Naive thymus-derived CD4-positive, alpha-beta T cell (primary cell): ENCODE measurements around the gene STEEP1. TPM values are rescaled to one million over a fixed set of nuclear protein-coding genes. Genes with fewer than 3 reads are reported as not detected.

Source experiments
- ATAC-seq: fragments of 150-1000 bp; cut with Tn5 transposase; 2 replicates; pipeline ENCODE4 v1.10.0; 2021; ENCODE audit warnings: mild to moderate bottlenecking, moderate library complexity
- CTCF ChIA-PET: fragments of 350-600 bp; sonication (Branson Sonifier 250); formaldehyde crosslinking; loops from one replicate; lab custom pipeline; 2021; ENCODE audit warnings: antibody characterized with exemption; lab: Charles Lee
- POLR2A ChIA-PET: fragments of 350-600 bp; sonication (Branson Sonifier 250); formaldehyde crosslinking; loops from one replicate; lab custom pipeline; 2021; ENCODE audit warnings: antibody characterized with exemption, inconsistent platforms; lab: Charles Lee
- DNase-seq, 9 donors: peaks; one replicate each; pipeline versions ENCODE4 v3.0.0 to v3.0.0-alpha.2; 2020 to 2022; ENCODE audit warnings: mixed read lengths in 1 of 9
- H3K27ac ChIP-seq: one replicate; pipeline ENCODE4 v1.7.0; 2013; ENCODE audit warnings: mild to moderate bottlenecking, low read depth, low read length, moderate library complexity
- H3K27me3 ChIP-seq, 2 donors: one replicate each; pipeline ENCODE4 v1.7.0; 2013; ENCODE audit warnings: low read length in 2 of 2, mild to moderate bottlenecking in 2 of 2, moderate library complexity in 2 of 2; ENCODE audit not compliant: control insufficient read depth in 2 of 2, insufficient read depth in 2 of 2
- H3K36me3 ChIP-seq, 3 experiments: 1 replicate in 2 of 3; 2 replicates in 1 of 3; pipeline ENCODE4 v1.7.0; 2013; ENCODE audit warnings: low read length in 3 of 3, mild to moderate bottlenecking in 3 of 3, moderate library complexity in 1 of 3; ENCODE audit not compliant: insufficient read depth in 3 of 3, control insufficient read depth in 2 of 3
- H3K4me1 ChIP-seq, 2 donors: one replicate each; pipeline ENCODE4 v1.7.0; 2013; ENCODE audit warnings: low read length in 2 of 2, mild to moderate bottlenecking in 2 of 2, moderate library complexity in 1 of 2; ENCODE audit not compliant: control insufficient read depth in 2 of 2, insufficient read depth in 2 of 2
- H3K4me3 ChIP-seq: 2 replicates; pipeline ENCODE4 v1.7.0; 2013; ENCODE audit warnings: mild to moderate bottlenecking, low read length
- H3K9me3 ChIP-seq, 3 experiments: 1 replicate in 2 of 3; 2 replicates in 1 of 3; pipeline ENCODE4 v1.7.0; 2013; ENCODE audit warnings: low read length in 3 of 3; ENCODE audit not compliant: control insufficient read depth in 2 of 3
- H3K27ac Mint-ChIP-seq, 9 donors: one replicate each; pipeline ENCODE4 v1.8.0; 2020 to 2022; ENCODE audit warnings: mixed read lengths in 9 of 9, mild to moderate bottlenecking in 8 of 9, moderate library complexity in 5 of 9, inconsistent platforms in 2 of 9
- H3K27me3 Mint-ChIP-seq, 5 donors: one replicate each; pipeline ENCODE4 v1.8.0; 2021 to 2022; ENCODE audit warnings: mixed read lengths in 5 of 5, mild to moderate bottlenecking in 1 of 5
- H3K36me3 Mint-ChIP-seq, 5 donors: one replicate each; pipeline ENCODE4 v1.8.0; 2020 to 2022; ENCODE audit warnings: mixed read lengths in 5 of 5, mild to moderate bottlenecking in 3 of 5, inconsistent platforms in 1 of 5
- H3K4me1 Mint-ChIP-seq, 7 donors: one replicate each; pipeline ENCODE4 v1.8.0; 2020 to 2022; ENCODE audit warnings: mixed read lengths in 7 of 7, mild to moderate bottlenecking in 3 of 7, inconsistent platforms in 1 of 7
- H3K4me3 Mint-ChIP-seq, 10 donors: one replicate each; pipeline ENCODE4 v1.8.0; 2020 to 2022; ENCODE audit warnings: mild to moderate bottlenecking in 10 of 10, mixed read lengths in 10 of 10, moderate library complexity in 6 of 10, inconsistent platforms in 2 of 10
- H3K9me3 Mint-ChIP-seq, 11 donors: one replicate each; pipeline ENCODE4 v1.8.0; 2020 to 2022; ENCODE audit warnings: mixed read lengths in 11 of 11, mild to moderate bottlenecking in 4 of 11, inconsistent platforms in 1 of 11, moderate library complexity in 1 of 11
- intact Hi-C, 2 donors: fragments of 100-400 bp; cut with micrococcal nuclease; formaldehyde crosslinking; loops; one replicate each; pipeline ENCODE4 v1.15.1; 2023
- polyA plus RNA-seq, 2 donors: library from polyadenylated mRNA; unstranded; fragments of 300-500 nt; fragmentation: Illumina TruSeq; gene quantifications; one replicate each; pipeline ENCODE4 v1.2.3, GENCODE V29; 2021
- total RNA-seq, 6 experiments: library from RNA in 5 of 6; stranded (reverse) in 5 of 6; gene quantifications; 1 replicate in 5 of 6; 2 replicates in 1 of 6; pipeline ENCODE4 v1.2.3 and lab custom pipeline; 2021 to 2026

Gene STEEP1
- total and polyA plus RNA-seq, 7 experiments from 2014 or later: 13.3 to 22.2 (median 20.9) TPM

DNA sequence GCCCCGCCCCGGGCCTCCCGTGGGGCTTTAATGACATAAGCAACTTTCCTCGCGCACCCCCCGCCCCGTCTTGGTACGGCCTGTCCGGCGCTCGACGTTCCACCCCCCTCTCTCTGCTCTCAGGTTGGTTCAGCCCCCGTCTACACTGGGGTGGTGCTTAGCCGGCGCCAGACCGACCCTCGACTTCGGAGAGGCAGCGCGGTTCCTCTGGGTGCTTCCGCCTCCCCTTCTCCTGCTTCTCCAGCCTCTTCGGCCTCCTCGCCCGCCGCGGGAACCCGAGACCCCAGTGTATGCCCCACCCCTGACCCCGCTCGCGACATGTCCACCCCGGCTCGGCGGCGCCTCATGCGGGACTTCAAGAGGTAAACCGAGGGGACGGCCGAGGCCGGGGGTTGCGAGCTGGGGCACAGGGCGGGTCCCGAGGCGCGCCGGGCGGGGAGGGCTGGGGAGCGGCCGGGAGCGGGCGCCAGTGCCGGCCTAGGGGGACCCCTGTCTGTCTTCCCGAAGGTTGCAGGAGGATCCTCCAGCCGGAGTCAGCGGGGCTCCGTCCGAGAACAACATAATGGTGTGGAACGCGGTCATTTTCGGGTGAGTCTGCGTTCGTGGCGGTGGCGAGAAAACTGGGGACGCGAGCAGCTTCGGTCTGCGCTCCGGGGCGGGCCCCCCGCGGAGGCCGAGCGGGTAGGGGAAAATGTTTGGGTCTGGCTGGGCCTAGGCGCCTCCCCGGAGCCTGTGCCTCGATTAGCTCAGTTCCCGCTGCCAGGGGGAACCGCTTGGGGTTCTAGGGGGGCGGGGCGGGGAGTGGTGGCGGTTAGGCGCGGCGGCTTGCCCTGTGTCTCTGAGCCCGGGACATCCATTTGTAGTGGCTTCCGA is 9.4 kb upstream of the STEEP1 start, which contains the start of gene UBE2A:
TSS of gene UBE2A (plus strand) at position 170 of the 873 bp plus-strand sequence. CDS start at position 319, 149 bp downstream.
- no peaks in the 10 kb centered on the region for H3K27me3 ChIP-seq
- Mint-ChIP-seq H3K27ac (peak within 1 kb of the TSS; percentile 85 to 97 (median 90)), H3K4me1 (peaks cover 7 to 35% (median 18%) of the 10 kb centered on the region in 7 donors), H3K4me3 (peak within 1 kb of the TSS; percentile 85 to 96 (median 92)), H3K27me3 (no peaks in the 10 kb centered on the region), H3K9me3 (no peaks in the 10 kb centered on the region), H3K36me3 (peaks cover 0 to 8% (median 0%) of the 10 kb centered on the region in 5 donors)
- ChIA-PET CTCF (interaction anchor here (0.6 kb wide), 1 partner anchor 1024 kb away, joined by 3 read pairs; no protein-coding TSS in a partner anchor), POLR2A (interaction anchor here (0.6 to 2.6 kb wide), 16 partner anchors 9 to 296 kb away, joined by 3 to 17 read pairs (median 4); partner anchors contain the start of genes NKRF, RPL39 and STEEP1)
- ATAC-seq (peak; percentile 99), DNase-seq (peak; percentile 72 to 89 (median 85))
- peak within 1 kb of the TSS; percentile 72 for H3K4me3 ChIP-seq
- peak within 1 kb of the TSS; percentile 88 for H3K27ac ChIP-seq
- H3K4me1 ChIP-seq: peaks cover 0 to 11% of the 10 kb centered on the region in 2 donors
- no peaks in the 10 kb centered on the region for H3K36me3 ChIP-seq
- H3K9me3 ChIP-seq: no peaks in the 10 kb centered on the region
- intact Hi-C loops: loop anchor here (1.0 to 5.0 kb wide), 16 partner anchors 9 to 369 kb away; partner anchors contain the start of genes NDUFA1 (in 2 of the 2), RNF113A (in 2 of the 2), RPL39 (in 2 of the 2) and SEPTIN6 (in 2 of the 2)

DNA sequence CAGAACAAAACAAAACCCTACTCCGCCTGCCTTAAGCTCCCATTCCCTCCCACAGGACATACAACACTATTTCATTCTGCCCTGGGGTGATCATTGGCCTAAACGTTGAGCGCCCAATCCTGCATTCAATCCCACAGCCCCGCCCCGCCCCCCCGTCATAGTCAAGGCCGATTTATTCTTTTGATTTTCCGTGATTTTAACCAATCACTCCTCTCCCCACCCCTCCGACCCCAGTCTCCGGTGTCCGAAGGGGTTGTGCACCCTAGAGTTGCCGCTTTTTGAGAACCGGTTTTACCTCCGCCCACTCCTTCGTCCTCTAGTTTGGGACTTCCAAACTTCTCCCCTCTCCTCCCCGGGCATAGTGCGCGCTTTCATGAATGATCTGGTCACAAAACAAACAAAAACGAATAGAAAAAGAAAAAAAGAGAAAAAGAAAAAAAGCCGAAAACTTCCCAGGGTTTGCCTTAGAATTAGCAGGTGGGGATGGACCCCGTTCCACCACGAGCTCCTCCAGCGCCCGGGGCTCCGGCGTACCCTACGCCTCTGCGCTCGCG is 8.7 kb upstream of the STEEP1 start:
- H3K9me3 Mint-ChIP-seq: no peaks in the 10 kb centered on the region
- intact Hi-C loops: loop anchor here (1.0 to 5.0 kb wide), 16 partner anchors 9 to 369 kb away; partner anchors contain the start of genes NDUFA1 (in 2 of the 2), RNF113A (in 2 of the 2), SEPTIN6 (in 2 of the 2) and STEEP1 (in 2 of the 2)
- DNase-seq: peak in 1 of 9 donors; percentile 14

DNA sequence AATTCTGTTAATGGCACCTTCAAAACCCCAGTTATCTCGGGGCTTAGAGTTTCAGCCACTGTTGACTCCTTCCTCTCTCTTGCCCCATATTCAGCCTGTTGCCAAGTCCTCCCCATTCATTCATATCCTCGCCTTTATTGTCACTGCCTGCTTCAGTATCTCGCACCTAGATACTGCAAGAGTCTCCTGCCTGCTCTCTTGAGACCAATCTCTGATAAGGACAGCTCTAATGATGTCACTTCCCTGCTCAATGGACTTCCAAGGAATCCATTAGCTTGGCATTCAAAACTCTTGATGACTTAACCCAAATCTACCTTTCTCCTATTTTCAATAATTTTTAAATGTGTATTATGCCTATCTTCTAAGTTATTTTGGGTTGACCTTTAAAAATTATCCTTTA is 8.0 kb upstream of the STEEP1 start:
- Mint-ChIP-seq H3K4me3 (peak overlapping the region; percentile 85 to 96 (median 92)), H3K36me3 (peaks cover 0 to 4% (median 0%) of the 10 kb centered on the region in 5 donors), H3K4me1 (peaks cover 7 to 31% (median 15%) of the 10 kb centered on the region in 7 donors), H3K27me3 (no peaks in the 10 kb centered on the region), H3K27ac (peak overlapping the region in 8 of 9 donors; percentile 85 to 97 (median 90)), H3K9me3 (no peaks in the 10 kb centered on the region)
- H3K27me3 ChIP-seq: no peaks in the 10 kb centered on the region
- ChIA-PET POLR2A (interaction anchor here (0.6 to 2.6 kb wide), 4 partner anchors 10 to 116 kb away, joined by 4 to 6 read pairs (median 5); no protein-coding TSS in a partner anchor), CTCF (no interaction called here)
- ATAC-seq (no peak), DNase-seq (no peak)
- no peaks in the 10 kb centered on the region for H3K36me3 ChIP-seq
- intact Hi-C loops: loop anchor here (5.0 kb wide), 3 partner anchors 56 to 299 kb away; partner anchors contain the start of genes NDUFA1 (in 2 of the 2), RNF113A (in 2 of the 2) and SEPTIN6 (in 1 of the 2)
- H3K9me3 ChIP-seq: no peaks in the 10 kb centered on the region
- H3K4me3 ChIP-seq: peak overlapping the region; percentile 72
- H3K27ac ChIP-seq: no peak overlapping the region
- peaks cover 0 to 11% of the 10 kb centered on the region in 2 donors for H3K4me1 ChIP-seq

More for the DNA sequence above, 8.7 kb upstream of the STEEP1 start:
- Mint-ChIP-seq H3K36me3 (peaks cover 0 to 8% (median 0%) of the 10 kb centered on the region in 5 donors), H3K27ac (peak overlapping the region; percentile 85 to 97 (median 90)), H3K4me3 (peak overlapping the region; percentile 85 to 96 (median 92)), H3K4me1 (peaks cover 7 to 35% (median 18%) of the 10 kb centered on the region in 7 donors), H3K27me3 (no peaks in the 10 kb centered on the region)
- no peaks in the 10 kb centered on the region for H3K36me3 ChIP-seq
- ChIA-PET POLR2A (interaction anchor here (0.5 to 2.6 kb wide), 11 partner anchors 8 to 217 kb away, joined by 3 to 17 read pairs (median 4); partner anchors contain the start of genes NKRF, RPL39 and STEEP1), CTCF (no interaction called here)
- H3K27me3 ChIP-seq: no peaks in the 10 kb centered on the region
- peaks cover 0 to 11% of the 10 kb centered on the region in 2 donors for H3K4me1 ChIP-seq
- H3K4me3 ChIP-seq: peak overlapping the region; percentile 72
- peak overlapping the region; percentile 88 for H3K27ac ChIP-seq
- H3K9me3 ChIP-seq: no peaks in the 10 kb centered on the region
- ATAC-seq: peak; percentile 0

DNA sequence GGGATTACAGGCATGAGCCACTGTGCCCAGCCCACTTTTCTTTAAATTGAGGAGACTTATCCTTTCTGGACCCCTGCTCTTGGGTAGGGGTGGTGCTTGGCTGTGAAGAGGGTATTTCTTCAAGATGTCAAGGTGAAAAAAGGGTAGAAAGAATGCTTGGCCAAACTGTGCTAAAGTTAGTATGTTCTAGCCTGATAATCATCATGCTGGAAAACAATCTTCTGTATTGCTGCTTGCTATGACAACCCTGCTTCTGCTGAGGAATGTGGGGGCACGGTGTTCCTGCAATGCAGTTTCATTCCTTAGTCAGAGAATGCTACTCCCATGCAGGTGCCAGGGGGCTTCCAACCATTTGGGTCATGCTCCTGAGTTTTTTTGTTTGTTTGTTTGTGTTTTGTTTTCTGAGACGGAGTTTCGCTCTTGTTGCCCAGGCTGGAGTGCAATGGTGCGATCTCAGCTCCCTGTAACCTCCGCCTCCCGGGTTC is 5.2 kb upstream of the STEEP1 start:
- Mint-ChIP-seq H3K9me3 (no peaks in the 10 kb centered on the region), H3K36me3 (peaks cover 0 to 4% (median 0%) of the 10 kb centered on the region in 5 donors), H3K4me1 (peaks cover 5 to 19% (median 10%) of the 10 kb centered on the region in 7 donors), H3K4me3 (no peak overlapping the region), H3K27me3 (no peaks in the 10 kb centered on the region), H3K27ac (no peak overlapping the region)
- intact Hi-C loops: loop anchor here (5.0 kb wide), 3 partner anchors 53 to 302 kb away; partner anchors contain the start of genes NDUFA1 (in 2 of the 2), RNF113A (in 2 of the 2) and SEPTIN6 (in 1 of the 2)
- Histone ChIP-seq H3K36me3 (no peaks in the 10 kb centered on the region), H3K4me1 (peaks cover 0 to 6% of the 10 kb centered on the region in 2 donors), H3K27ac (no peak overlapping the region), H3K9me3 (no peaks in the 10 kb centered on the region), H3K4me3 (no peak overlapping the region), H3K27me3 (no peaks in the 10 kb centered on the region)
- DNase-seq (no peak), ATAC-seq (no peak)
- CTCF ChIA-PET: no interaction called here
- POLR2A ChIA-PET: interaction anchor here (0.6 to 0.8 kb wide), 3 partner anchors 35 to 188 kb away, joined by 3 to 4 read pairs (median 3); no protein-coding TSS in a partner anchor

DNA sequence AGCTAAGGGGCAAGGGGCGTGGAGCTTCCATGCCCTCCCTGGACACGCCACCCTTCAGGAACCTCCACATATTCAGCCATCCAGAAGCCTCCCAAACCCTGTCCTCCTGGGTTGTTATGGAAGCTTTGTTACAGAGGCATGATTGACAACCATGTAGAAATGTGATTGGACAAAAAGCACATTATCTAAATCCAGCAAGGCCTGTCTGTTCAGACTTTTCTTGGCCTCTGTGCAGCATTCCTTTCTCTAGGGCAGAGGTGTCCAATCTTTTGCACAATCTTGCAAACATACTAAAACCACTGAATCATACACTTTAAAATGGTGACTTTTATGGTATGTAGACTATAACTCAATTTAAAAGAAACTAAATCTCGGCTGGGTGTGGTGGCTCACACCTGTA is 12.7 kb downstream of the STEEP1 start:
- Mint-ChIP-seq H3K4me1 (peaks cover 4 to 34% (median 14%) of the 10 kb centered on the region in 7 donors), H3K4me3 (no peak overlapping the region), H3K27ac (no peak overlapping the region), H3K9me3 (peaks cover 0 to 4% (median 0%) of the 10 kb centered on the region in 11 donors), H3K36me3 (peaks cover 0 to 15% (median 9%) of the 10 kb centered on the region in 5 donors), H3K27me3 (no peaks in the 10 kb centered on the region)
- H3K9me3 ChIP-seq: no peaks in the 10 kb centered on the region
- ChIA-PET POLR2A (no interaction called here), CTCF (interaction anchor here (0.6 kb wide), 1 partner anchor 745 kb away, joined by 3 read pairs; no protein-coding TSS in a partner anchor)
- intact Hi-C loops: no loop called here
- no peak for DNase-seq
- H3K4me1 ChIP-seq: no peaks in the 10 kb centered on the region
- no peaks in the 10 kb centered on the region for H3K27me3 ChIP-seq
- H3K36me3 ChIP-seq: peaks cover 0 to 8% (median 0%) of the 10 kb centered on the region in 3 experiments
- no peak for ATAC-seq
- no peak overlapping the region for H3K27ac ChIP-seq
- no peak overlapping the region for H3K4me3 ChIP-seq
